ENCODE measurements around the gene ZNF211. TPM values are rescaled to one million over a fixed set of nuclear protein-coding genes. Genes with fewer than 3 reads are reported as not detected.

Gene ZNF211
- total RNA-seq, 4 donors from 2014 or later, result 16.2 to 27.5 (median 21.8) TPM

DNA sequence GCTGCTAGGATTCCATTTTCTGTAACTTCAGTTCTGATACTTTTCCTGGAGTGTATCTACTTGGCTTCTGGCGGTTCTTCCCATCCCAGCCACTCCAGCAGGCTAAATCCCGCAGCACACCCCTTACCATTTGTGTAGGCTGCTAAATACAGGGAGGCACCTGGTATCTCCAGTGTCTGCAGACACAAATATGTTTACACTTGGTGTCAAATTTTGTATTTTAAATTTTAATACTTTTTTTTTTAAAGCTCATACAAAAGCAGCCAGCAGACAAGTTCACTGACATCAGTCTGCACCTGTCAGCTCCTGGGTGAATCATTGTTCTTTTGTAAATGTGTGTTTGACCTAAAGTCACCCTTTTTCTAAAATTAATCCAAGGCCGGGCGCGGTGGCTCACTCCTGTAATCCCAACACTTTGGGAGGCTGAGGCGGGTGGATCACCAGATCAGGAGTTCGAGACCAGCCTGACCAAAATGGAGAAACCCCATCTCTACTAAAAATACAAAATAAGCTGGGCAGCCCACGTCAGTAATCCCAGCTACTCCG is 32.4 kb downstream of the ZNF211 start:
- intact Hi-C loops (cut with DNase I), result no loop called here

DNA sequence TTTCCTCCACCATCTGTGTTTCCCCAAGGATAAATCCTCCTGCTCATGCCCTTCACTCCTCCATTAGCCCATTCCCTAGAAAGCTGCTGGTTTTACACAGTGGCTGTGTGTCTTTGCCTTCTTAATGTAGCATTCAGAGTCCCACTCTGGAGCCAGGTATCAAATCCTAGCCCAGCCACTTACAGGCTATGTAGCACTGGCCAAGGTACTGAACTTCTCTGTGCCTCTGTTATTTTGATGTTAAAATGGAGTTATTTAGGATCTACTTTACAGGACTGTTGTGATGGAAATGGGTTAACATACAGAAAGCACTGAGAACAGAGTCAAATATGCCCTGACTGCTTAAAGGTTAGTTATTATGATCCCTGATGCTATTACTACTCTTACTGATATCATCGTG is 34.3 kb downstream of the ZNF211 start:
- no peak for TF ChIP-seq POLR2A (IDR thresholded peaks at IDR 0.05)
- TF ChIP-seq, protein P1, sequence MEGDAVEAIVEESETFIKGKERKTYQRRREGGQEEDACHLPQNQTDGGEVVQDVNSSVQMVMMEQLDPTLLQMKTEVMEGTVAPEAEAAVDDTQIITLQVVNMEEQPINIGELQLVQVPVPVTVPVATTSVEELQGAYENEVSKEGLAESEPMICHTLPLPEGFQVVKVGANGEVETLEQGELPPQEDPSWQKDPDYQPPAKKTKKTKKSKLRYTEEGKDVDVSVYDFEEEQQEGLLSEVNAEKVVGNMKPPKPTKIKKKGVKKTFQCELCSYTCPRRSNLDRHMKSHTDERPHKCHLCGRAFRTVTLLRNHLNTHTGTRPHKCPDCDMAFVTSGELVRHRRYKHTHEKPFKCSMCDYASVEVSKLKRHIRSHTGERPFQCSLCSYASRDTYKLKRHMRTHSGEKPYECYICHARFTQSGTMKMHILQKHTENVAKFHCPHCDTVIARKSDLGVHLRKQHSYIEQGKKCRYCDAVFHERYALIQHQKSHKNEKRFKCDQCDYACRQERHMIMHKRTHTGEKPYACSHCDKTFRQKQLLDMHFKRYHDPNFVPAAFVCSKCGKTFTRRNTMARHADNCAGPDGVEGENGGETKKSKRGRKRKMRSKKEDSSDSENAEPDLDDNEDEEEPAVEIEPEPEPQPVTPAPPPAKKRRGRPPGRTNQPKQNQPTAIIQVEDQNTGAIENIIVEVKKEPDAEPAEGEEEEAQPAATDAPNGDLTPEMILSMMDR (IDR thresholded peaks at IDR 0.05), result no peak
- H3K4me1 ChIP-seq, result peaks cover 0 to 4% of the 10 kb centered on the region in 2 donors
- H3K27ac ChIP-seq, result no peak overlapping the region
- H3K36me3 ChIP-seq, result no peaks in the 10 kb centered on the region
- H3K9me3 ChIP-seq, result no peaks in the 10 kb centered on the region
- 89 to 94% methylated on average over 1 of the region's 1 CpG for WGBS, 2 donors
- no peak overlapping the region for H3K4me3 ChIP-seq (replicated peaks in 1 of 3)
- intact Hi-C loops (cut with DNase I), result no loop called here
- DNase-seq, result no peak
- no peaks in the 10 kb centered on the region for H3K27me3 ChIP-seq

More for the DNA sequence above, 32.4 kb downstream of the ZNF211 start:
- no peak for DNase-seq
- no peaks in the 10 kb centered on the region for H3K9me3 ChIP-seq
- H3K4me1 ChIP-seq, result peaks cover 0 to 4% of the 10 kb centered on the region in 2 donors
- TF ChIP-seq, protein P1 (IDR thresholded peaks at IDR 0.05), result no peak
- TF ChIP-seq POLR2A (IDR thresholded peaks at IDR 0.05), result no peak
- no peak overlapping the region for H3K27ac ChIP-seq
- WGBS, 2 donors, result 86 to 88% methylated on average over 9 of the region's 9 CpGs
- H3K4me3 ChIP-seq (replicated peaks in 1 of 3), result no peak overlapping the region
- H3K27me3 ChIP-seq, result no peaks in the 10 kb centered on the region
- H3K36me3 ChIP-seq, result no peaks in the 10 kb centered on the region

GRCh38 chr19:57668635-57669034 is 35.7 kb downstream of the ZNF211 start, which contains the start of gene ZSCAN4:
ZSCAN4 (plus strand) TSS chr19:57668935; CDS start chr19:57676146, 7,211 bp downstream.
- H3K36me3 ChIP-seq, result no peaks in the 10 kb centered on the region
- no peak within 1 kb of the TSS for H3K4me3 ChIP-seq (replicated peaks in 1 of 3)
- H3K9me3 ChIP-seq, result no peaks in the 10 kb centered on the region
- no peak for DNase-seq
- WGBS, 2 donors, result 94 to 97% methylated on average over 2 of the region's 2 CpGs
- H3K4me1 ChIP-seq, result peaks cover 0 to 2% of the 10 kb centered on the region in 2 donors
- no peaks in the 10 kb centered on the region for H3K27me3 ChIP-seq
- intact Hi-C loops (cut with DNase I), result no loop called here
- no peak within 1 kb of the TSS for H3K27ac ChIP-seq
- TF ChIP-seq POLR2A (IDR thresholded peaks at IDR 0.05), result no peak
- TF ChIP-seq, protein P1 (IDR thresholded peaks at IDR 0.05), result no peak

- Histone ChIP-seq H3K4me3 (replicated peaks in 1 of 3) (no peak overlapping the region), H3K27me3 (no peaks in the 10 kb centered on the region), H3K9me3 (no peaks in the 10 kb centered on the region), H3K27ac (no peak overlapping the region), H3K4me1 (no peaks in the 10 kb centered on the region), H3K36me3 (no peaks in the 10 kb centered on the region)
- WGBS, 2 donors, result 66 to 70% methylated on average over 7 of the region's 7 CpGs
- DNase-seq, result no peak
- no peak for TF ChIP-seq POLR2A (IDR thresholded peaks at IDR 0.05)
- TF ChIP-seq, protein P1 (IDR thresholded peaks at IDR 0.05), result no peak
- intact Hi-C loops (cut with DNase I), result no loop called here
Measured at GRCh38 chr19:57671124-57671895, 38.3 kb downstream of the ZNF211 start.

- Histone ChIP-seq H3K9me3 (no peaks in the 10 kb centered on the region), H3K4me1 (no peaks in the 10 kb centered on the region), H3K27me3 (no peaks in the 10 kb centered on the region), H3K27ac (no peak overlapping the region), H3K36me3 (no peaks in the 10 kb centered on the region), H3K4me3 (replicated peaks in 1 of 3) (no peak overlapping the region)
- 71% methylated on average over 4 of the region's 4 CpGs for WGBS, 2 donors
- TF ChIP-seq POLR2A (IDR thresholded peaks at IDR 0.05), result no peak
- TF ChIP-seq, protein P1 (IDR thresholded peaks at IDR 0.05), result no peak
- intact Hi-C loops (cut with DNase I), result no loop called here
- no peak for DNase-seq
Measured at GRCh38 chr19:57672466-57672865, 39.5 kb downstream of the ZNF211 start.

All from thyroid gland (tissue), 4 donors.